Placental epithelial cell (primary cell): Measurements from ENCODE around the gene MAJIN. TPM values are rescaled to one million over a fixed set of nuclear protein-coding genes. Genes with fewer than 3 reads are reported as not detected.

Experiments
- small RNA-seq: library from RNA; depleted of rRNA; stranded (forward); fragments of <200 nt; gene quantifications from one replicate; pipeline ENCODE3, GENCODE V24; 2012
- total RNA-seq: library from RNA; depleted of rRNA; stranded (reverse); fragments of >200 nt; gene quantifications from 2 replicates; pipeline ENCODE4 v1.2.3, GENCODE V29; 2012

Gene MAJIN, protein sequence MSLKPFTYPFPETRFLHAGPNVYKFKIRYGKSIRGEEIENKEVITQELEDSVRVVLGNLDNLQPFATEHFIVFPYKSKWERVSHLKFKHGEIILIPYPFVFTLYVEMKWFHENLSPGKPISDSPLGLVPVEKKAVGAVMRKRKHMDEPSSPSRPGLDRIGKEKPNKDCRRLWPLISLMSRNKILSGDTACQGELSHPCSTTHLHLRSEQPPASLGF
- not detected in 2 replicates for total RNA-seq

GRCh38 chr11:64971421-64972233 is at the start of gene MAJIN:
MAJIN (minus strand) TSS chr11:64972108; CDS start chr11:64959405, 12,703 bp downstream.

DNA sequence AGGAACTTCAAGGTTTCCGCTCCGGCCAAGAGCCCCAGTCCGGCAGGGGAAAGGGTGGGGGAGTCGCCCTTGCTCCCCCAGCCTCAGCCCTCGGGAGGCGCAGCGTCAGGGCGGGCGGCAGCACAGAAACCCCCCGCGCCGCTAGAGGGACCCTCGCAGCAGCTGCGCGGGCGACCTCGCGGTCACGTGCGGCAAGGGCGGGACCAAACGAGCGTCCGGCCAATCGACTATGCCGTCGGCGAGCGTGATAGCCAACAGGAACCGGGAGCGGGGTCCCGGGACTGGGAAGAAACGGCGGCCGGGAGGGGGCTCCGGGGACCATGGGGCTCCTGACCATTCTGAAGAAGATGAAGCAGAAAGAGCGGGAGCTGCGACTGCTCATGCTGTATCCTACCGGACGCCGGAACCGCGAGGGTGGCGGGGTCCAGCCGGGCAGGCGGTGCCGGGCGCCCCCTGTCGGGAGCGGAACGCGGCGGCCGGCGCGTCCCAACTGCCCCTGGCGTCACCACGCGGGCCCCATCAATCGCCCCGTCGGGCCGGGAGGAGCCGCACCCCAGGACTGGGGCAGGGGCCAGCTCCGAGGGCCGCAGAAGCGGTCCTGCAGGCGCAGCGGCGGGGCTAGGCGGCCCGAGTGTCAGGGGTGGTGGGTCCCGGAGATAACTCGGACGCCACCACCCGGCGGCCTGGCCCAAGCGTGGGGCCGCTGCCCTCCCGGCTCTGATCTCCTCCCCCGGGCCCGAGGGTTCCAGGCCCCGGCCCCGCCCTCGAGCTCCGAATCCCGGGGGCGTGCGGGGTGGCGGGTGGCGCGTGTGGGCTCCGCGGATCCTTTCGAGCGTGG is 42.2 kb upstream of the MAJIN start, which contains the start of gene ARL2:
Gene ARL2 (plus strand): TSS at position 273 of the 838 bp plus-strand sequence. CDS start 48 bp downstream, at position 321.

GRCh38 chr11:64996710-64997380 is 24.9 kb upstream of the MAJIN start, which contains the start of gene BATF2:
BATF2 (minus strand) TSS chr11:64996971; CDS start chr11:64996914, 57 bp downstream.

DNA sequence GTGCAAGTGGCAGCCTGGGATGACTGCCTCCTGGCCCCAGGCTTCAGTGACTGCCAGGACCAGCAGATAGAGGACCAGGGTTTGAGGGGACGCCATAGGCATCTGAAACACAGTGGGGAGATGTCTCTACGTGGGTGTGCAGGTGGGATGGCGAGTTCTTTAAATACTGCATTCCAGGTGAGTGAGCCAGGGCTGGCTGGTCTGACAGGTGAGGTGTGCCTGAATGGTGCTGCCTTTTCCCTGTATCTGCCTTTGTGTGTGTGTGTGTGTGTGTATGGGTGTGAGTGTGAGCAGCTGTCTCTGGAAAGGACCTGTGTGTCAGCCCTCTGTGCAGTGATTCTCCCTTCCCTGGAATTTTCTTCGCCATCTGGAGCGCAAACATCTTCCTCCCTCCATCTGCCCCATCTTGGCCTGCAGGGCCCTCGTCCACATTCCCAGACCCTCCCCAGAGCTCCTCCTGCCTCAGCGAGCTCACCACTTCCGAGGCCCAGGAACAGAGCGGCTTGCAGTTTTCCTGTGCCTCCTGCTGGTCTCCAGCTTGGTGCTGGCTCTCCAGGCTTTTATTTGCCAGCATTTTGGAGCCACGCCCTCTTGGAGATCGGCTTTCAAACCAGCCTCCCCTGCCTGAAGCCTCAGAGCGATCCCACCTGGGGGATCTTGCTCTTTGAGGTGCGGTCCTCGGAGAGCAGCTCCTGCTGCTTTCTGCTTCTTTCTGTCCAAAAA is 36.4 kb downstream of the MAJIN start, which contains the start of gene GPHA2:
Gene GPHA2 (minus strand): TSS at position 535 of the 723 bp plus-strand sequence. CDS start 433 bp downstream, at position 102.

DNA sequence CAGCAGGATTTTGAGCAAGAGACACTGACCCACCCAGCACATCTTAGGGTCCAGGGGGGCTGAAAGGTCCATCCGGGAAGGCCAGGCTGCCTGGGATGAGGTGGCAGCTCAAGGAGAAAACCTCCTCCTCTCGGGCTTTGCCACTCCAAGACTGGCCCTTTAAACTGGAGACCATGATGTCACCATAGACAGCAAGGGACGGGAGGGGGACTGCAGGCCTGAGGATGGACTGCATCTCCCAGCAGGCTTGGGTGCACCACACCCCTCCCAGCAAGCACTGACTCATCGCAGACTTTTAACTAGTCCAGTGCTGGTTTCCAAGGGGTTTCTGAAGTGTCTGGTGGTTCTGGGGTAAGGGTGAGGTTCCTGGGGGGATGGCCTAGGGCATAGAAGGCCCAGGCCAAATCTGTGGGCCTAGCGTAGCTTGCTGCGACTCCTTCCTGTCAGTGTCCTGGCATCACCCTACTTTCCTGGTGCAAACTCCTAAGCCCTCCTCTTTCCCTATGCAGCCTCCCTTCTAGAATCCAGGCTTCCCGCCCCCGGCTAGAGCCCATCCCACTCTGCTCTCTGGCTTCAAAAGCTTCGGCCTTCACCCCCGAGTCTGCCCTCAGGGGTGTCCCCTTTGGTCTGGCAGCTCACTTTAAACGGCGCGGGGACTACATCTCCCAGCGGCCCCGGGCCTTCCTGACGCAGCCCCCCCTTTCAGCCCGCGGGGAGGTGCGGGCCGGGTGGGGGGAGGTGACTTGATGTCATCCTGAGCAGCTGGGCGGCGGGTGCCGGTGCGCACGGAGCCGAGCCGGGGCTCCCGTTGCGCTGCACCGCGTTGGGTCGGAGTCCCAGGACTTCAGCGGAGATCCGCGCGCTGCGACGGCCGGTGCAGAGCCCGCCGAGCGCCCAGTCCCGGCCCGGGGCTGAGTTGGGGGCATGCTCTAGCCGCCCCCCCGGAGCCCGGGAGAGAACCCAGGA is 47.7 kb downstream of the MAJIN start, which contains the start of gene PPP2R5B:
Gene PPP2R5B (plus strand): TSS at position 746 of the 966 bp plus-strand sequence. CDS start 1,046 bp downstream, outside the sequence.

DNA sequence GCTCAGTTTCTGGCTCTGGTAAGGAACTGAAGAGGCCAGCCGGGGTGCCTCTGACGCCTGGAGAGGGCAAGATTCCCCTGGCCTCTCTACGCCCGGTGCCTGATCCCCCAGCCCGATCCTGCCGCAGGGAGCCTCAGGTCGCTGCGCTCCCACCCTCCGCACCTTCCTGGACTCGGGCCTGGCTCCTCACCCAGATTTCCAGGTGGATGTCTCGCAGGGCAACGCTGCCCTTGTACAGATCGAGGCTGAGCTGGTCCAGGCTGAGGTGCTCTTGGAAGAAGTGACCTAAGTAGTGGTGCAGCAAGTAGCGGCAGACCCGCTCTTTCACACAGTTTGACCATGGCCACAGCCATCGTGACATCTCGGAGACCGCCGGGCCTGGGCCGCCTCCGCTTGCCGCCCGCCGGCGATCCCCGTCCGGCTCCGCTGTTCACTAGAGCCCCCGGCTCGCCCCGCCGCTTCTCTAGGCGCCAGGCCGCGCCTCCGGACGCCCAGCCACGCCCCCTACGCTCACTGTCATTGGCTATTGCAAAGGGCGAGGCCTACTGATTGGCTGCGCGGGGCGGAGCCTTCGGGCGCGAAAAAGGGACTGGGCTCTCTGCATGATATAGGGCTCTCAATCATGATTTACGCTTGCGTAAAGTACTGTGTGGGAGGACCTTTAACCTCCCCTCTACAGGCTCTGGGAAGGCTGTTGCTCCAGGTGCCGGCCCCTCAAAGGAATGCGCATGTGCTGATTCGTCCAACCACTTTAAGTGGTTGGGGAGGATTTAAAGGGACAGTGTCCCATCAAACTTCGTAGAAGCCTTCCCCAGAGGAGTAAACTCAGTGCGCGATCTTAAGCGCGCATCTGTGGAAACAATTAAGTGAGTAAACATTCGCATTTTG is 54.9 kb downstream of the MAJIN start, which contains the start of gene ATG2A:
Gene ATG2A (minus strand): TSS at position 435 of the 888 bp plus-strand sequence. CDS start 74 bp downstream, at position 361.

Small RNAs within 50 kb of the gene (small RNA-seq; reads per million reads assigned to genes)
- gene MIR6749: not detected
- not detected for gene MIR6750
- not detected for gene MIR6879

Other genes starting within 250 kb of the MAJIN start
- 0.79 and 0.87 TPM in 2 replicates for gene NRXN2, start 248.9 kb downstream of the MAJIN start, total RNA-seq
- gene RASGRP2, start 228.0 kb downstream of the MAJIN start, total RNA-seq: not detected in 2 replicates
- 0.22 and 0.39 TPM in 2 replicates for gene PYGM, start 212.1 kb downstream of the MAJIN start, total RNA-seq
- gene SF1, start 193.6 kb downstream of the MAJIN start, total RNA-seq: 97.7 and 105 TPM in 2 replicates
- 11.0 and 26.6 TPM in 2 replicates for gene MAP4K2, start 168.9 kb downstream of the MAJIN start, total RNA-seq
- gene MEN1, start 161.6 kb downstream of the MAJIN start, total RNA-seq: 25.9 and 31.3 TPM in 2 replicates
- gene CDC42BPG, start 127.5 kb downstream of the MAJIN start, total RNA-seq: 31.0 and 37.3 TPM in 2 replicates
- gene EHD1, start 93.5 kb downstream of the MAJIN start, total RNA-seq: 69.1 and 238 TPM in 2 replicates
- gene ATG2A, start 54.9 kb downstream of the MAJIN start, total RNA-seq: 18.8 and 28.5 TPM in 2 replicates
- 10.2 and 16.7 TPM in 2 replicates for gene PPP2R5B, start 47.4 kb downstream of the MAJIN start, total RNA-seq
- not detected in 2 replicates for gene GPHA2, start 36.2 kb downstream of the MAJIN start, total RNA-seq
- not detected in 2 replicates for gene BATF2, start 24.9 kb upstream of the MAJIN start, total RNA-seq
- gene ARL2, start 42.1 kb upstream of the MAJIN start, total RNA-seq: 89.9 and 96.4 TPM in 2 replicates
- gene SNX15, start 55.3 kb upstream of the MAJIN start, total RNA-seq: 14.1 and 21.4 TPM in 2 replicates
- 27.3 and 27.5 TPM in 2 replicates for gene SAC3D1, start 69.1 kb upstream of the MAJIN start, total RNA-seq
- 14.3 and 27.5 TPM in 2 replicates for gene NAALADL1, start 86.4 kb upstream of the MAJIN start, total RNA-seq
- 3.6 and 4.3 TPM in 2 replicates for gene CDCA5, start 111.9 kb upstream of the MAJIN start, total RNA-seq
- gene ZFPL1, start 112.1 kb upstream of the MAJIN start, total RNA-seq: 45.9 and 70.3 TPM in 2 replicates
- 196 and 371 TPM in 2 replicates for gene VPS51, start 124.1 kb upstream of the MAJIN start, total RNA-seq
- 18.5 and 26.9 TPM in 2 replicates for gene TM7SF2, start 139.8 kb upstream of the MAJIN start, total RNA-seq
- 12.6 and 14.5 TPM in 2 replicates for gene ZNHIT2, start 145.6 kb upstream of the MAJIN start, total RNA-seq
- gene FAU, start 150.0 kb upstream of the MAJIN start, total RNA-seq: 163 and 287 TPM in 2 replicates
- gene MRPL49, start 150.2 kb upstream of the MAJIN start, total RNA-seq: 35.7 and 78.1 TPM in 2 replicates
- 20.0 and 53.9 TPM in 2 replicates for gene SYVN1, start 162.4 kb upstream of the MAJIN start, total RNA-seq
- gene SPDYC, start 198.1 kb upstream of the MAJIN start, total RNA-seq: not detected in 2 replicates
- 197 and 486 TPM in 2 replicates for gene CAPN1, start 209.8 kb upstream of the MAJIN start, total RNA-seq